GM06990 (cell line): ENCODE measurements around the gene MAP3K10.

Experiments
- DNase-seq: peaks from one replicate; pipeline ENCODE4 v3.0.0-alpha.2; 2011; ENCODE audit not compliant: insufficient read length; ENCODE audit errors: extremely low read depth
- H3K27me3 ChIP-seq: replicated peaks from 2 replicates; pipeline ENCODE4 v1.6.0; 2011; ENCODE audit warnings: low read length; ENCODE audit not compliant: control insufficient read depth, insufficient read depth
- H3K36me3 ChIP-seq: 2 replicates; pipeline ENCODE4 v1.5.1; 2011; ENCODE audit warnings: low read length; ENCODE audit not compliant: control insufficient read depth, insufficient read depth
- H3K4me3 ChIP-seq: replicated peaks from 2 replicates; pipeline ENCODE4 v1.5.1; 2011; ENCODE audit warnings: low read depth, mild to moderate bottlenecking, control low read depth, low read length
- CTCF ChIP-seq: IDR thresholded peaks from 2 replicates; pipeline ENCODE4 v1.5.1; 2011; ENCODE audit warnings: low read length, control low read depth, mild to moderate bottlenecking, inconsistent platforms; ENCODE audit not compliant: insufficient read depth, poor library complexity, severe bottlenecking

The MAP3K10 gene

GRCh38 chr19:40200341-40201099 lies 9.3 kb downstream of the MAP3K10 start:
- TF ChIP-seq CTCF = no peak
- Histone ChIP-seq H3K27me3 (no peaks in the 10 kb centered on the region), H3K4me3 (no peak overlapping the region), H3K36me3 (peaks cover 5% of the 10 kb centered on the region)
- DNase-seq = no peak

- Histone ChIP-seq H3K27me3 (no peaks in the 10 kb centered on the region), H3K36me3 (peaks cover 7% of the 10 kb centered on the region), H3K4me3 (no peak overlapping the region)
- TF ChIP-seq CTCF = no peak
- DNase-seq = no peak
Measured at GRCh38 chr19:40204381-40204780, 13.2 kb downstream of the MAP3K10 start.

GRCh38 chr19:40205760-40206159 lies 14.5 kb downstream of the MAP3K10 start:
- no peak for DNase-seq
- H3K27me3 ChIP-seq = no peaks in the 10 kb centered on the region
- no peak overlapping the region for H3K4me3 ChIP-seq
- peaks cover 7% of the 10 kb centered on the region for H3K36me3 ChIP-seq
- no peak for TF ChIP-seq CTCF

- peaks cover 3% of the 10 kb centered on the region for H3K36me3 ChIP-seq
- H3K4me3 ChIP-seq = no peak overlapping the region
- DNase-seq = no peak
- no peaks in the 10 kb centered on the region for H3K27me3 ChIP-seq
- TF ChIP-seq CTCF = no peak
Measured at GRCh38 chr19:40208602-40209001, 17.4 kb downstream of the MAP3K10 start.

GRCh38 chr19:40210889-40211288 lies 19.7 kb downstream of the MAP3K10 start:
- TF ChIP-seq CTCF = no peak
- Histone ChIP-seq H3K36me3 (peaks cover 3% of the 10 kb centered on the region), H3K4me3 (no peak overlapping the region), H3K27me3 (no peaks in the 10 kb centered on the region)
- DNase-seq = no peak
